K562 (cell line): ENCODE results near the gene HOOK1.

Source experiments
- BRD4 ChIP-seq: fragments of 200-600 bp; sonication (generic); IDR thresholded peaks from 2 replicates; pipeline ENCODE4 v1.6.1; 2017; ENCODE audit warnings: inconsistent platforms
- CCAR2 ChIP-seq: fragments of 200-400 bp; formaldehyde crosslinking; IDR thresholded peaks from 2 replicates; pipeline ENCODE4 v1.6.1; 2017; ENCODE audit warnings: mild to moderate bottlenecking, low read depth, low read length
- EZH2 ChIP-seq: IDR thresholded peaks from 2 replicates; pipeline ENCODE4 v1.6.1; 2012; ENCODE audit warnings: low read depth, mild to moderate bottlenecking, inconsistent platforms, low read length, borderline replicate concordance
- MAFF ChIP-seq: IDR thresholded peaks from 2 replicates; pipeline ENCODE4 v1.6.1; 2012; ENCODE audit warnings: low read length, improper control_type of control experiment
- MAZ ChIP-seq, 2 experiments: fragments of 450-650 bp in 1 of 2; sonication (generic) in 1 of 2; formaldehyde crosslinking; IDR thresholded peaks in 1 of 2; conservative IDR thresholded peaks in 1 of 2; 2 replicates each; pipeline versions ENCODE4 v1.4.0 to v1.5.0; 2020; ENCODE audit warnings: mild to moderate bottlenecking in 1 of 2, missing genetic modification reagents in 1 of 2
- NR3C1 ChIP-seq: sonication (generic); formaldehyde crosslinking; IDR thresholded peaks from 2 replicates; pipeline ENCODE4 v1.8.1; 2022; ENCODE audit warnings: missing genetic modification reagents
- POLR2A ChIP-seq: fragments of 450-650 bp; conservative IDR thresholded peaks from 2 replicates; pipeline ENCODE4 v1.6.1; 2016
- TRIM24 ChIP-seq, 2 experiments: fragments of 450-650 bp; IDR thresholded peaks; 2 replicates each; pipeline ENCODE4 v1.6.1; 2016

DNA sequence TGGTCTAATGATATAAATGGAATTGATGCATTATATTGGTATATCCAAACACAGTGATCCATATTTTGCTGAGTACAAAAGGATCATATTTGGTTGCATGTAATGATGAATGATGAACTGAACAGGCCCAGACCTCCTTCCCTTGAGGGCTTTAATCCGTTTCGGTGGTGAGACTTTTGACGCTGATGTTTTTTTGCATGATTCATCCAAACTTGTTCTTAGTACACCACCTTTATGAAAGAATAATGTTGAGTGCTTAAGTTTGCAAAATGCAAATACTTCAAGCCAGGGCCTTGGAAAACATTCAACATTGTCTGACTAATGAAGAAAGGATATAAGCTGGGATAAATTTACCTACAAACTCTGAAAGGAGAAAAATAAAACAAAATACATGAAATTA, 19.2 kb downstream of the HOOK1 start:
- no peak for TF ChIP-seq NR3C1
- TF ChIP-seq CCAR2 = no peak
- TF ChIP-seq MAZ (CRISPR knock-in tag; conservative IDR thresholded peaks at IDR 0.05 in 1 of 2, IDR thresholded peaks at IDR 0.05 in 1 of 2) = no peak
- TF ChIP-seq POLR2A = no peak
- no peak for TF ChIP-seq EZH2
- TF ChIP-seq BRD4 = no peak
- no peak for TF ChIP-seq MAFF
- TF ChIP-seq TRIM24 (IDR thresholded peaks at IDR 0.05) = no peak
